ENCODE measurements around the gene DDHD1.

The DDHD1 gene

GRCh38 chr14:53032161-53032803 is 120.8 kb downstream of the DDHD1 start:
- no peak for DNase-seq

GRCh38 chr14:53027562-53027961 is 125.6 kb downstream of the DDHD1 start:
- no peak for DNase-seq

DNA sequence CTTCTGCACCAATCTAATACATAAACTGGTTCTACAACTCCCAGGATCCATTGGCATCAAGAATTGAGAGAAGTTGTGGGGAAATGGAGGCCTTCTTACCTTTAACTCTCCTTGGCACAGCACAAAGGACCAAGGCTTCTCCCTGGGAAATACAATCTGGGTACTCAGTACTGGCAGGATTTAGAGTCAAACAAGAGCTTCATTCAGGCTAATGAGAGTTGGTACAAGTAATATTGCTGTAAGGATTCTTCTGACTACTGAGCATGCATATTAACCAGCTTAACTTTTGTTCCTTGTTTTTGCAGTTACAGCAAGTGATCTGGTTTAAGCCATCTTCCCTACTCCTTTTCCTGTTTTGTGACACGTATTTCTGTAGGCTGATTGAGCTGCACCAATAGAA is 126.1 kb downstream of the DDHD1 start:
- no peak for DNase-seq

GRCh38 chr14:53023325-53023724 is 129.8 kb downstream of the DDHD1 start:
- DNase-seq = no peak

- no peak for DNase-seq
Measured at GRCh38 chr14:53022593-53022992, 130.5 kb downstream of the DDHD1 start.

GRCh38 chr14:53020193-53020932 is 132.8 kb downstream of the DDHD1 start:
- no peak for DNase-seq

DNA sequence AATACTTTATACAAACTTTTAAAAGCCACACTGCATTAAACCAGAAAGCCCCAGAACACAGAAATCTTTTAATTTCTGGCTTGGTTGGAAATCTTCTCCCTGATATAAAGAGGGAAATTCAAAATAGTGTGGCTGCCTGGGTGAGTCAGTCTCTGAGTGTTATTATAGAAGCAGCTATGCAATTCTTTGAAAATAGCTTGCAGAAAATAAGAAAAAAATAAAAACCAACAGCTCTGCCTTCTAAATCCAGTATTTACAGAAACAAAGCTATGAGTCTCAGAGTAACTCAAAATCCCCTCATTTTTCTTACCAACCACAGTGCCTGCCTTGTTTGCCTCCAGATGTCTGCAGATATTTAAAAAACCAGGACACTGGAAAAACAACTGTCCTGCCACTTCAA is 133.7 kb downstream of the DDHD1 start:
- no peak for DNase-seq

- DNase-seq = no peak
Measured at GRCh38 chr14:53017837-53018236, 135.3 kb downstream of the DDHD1 start.

DNA sequence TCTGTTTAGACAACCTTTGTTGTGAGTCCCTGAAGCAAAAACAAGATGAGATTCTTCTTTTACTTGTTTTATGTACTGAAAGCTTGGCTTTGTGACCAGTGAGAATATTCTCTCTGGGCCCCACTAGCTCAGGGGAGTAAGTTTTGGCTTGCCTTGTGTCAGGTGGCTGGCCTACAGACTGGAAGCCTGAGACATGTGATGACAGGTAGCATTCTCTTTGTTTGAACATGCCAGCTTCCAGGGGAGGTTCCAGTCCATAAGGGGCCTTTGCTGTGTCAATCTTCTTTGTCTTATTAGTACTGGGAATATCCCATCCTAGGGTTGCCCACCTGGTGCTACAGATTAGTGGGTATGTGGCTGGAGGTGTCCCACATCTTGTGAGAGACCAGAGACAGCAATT is 136.2 kb downstream of the DDHD1 start:
- DNase-seq = no peak

DNA sequence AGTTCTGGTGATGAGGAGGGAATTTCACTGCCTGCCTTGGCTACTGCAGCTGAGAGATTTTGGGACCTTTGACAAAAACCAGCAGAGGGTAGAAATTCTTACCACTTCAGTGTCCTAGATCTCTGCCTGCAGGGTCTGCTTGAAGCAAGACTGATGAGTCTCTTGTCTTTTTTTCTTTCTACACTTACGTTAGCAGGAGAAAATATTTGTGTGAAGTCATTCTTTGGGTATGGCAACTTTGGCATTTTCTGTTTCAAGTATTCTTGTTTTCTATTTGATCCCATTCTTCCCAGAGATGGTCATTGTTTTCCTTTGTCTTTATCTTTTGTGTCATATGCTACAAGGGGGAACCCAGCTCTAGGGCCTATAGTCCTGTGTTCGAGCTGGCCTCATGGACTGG is 136.6 kb downstream of the DDHD1 start:
- no peak for DNase-seq

DNA sequence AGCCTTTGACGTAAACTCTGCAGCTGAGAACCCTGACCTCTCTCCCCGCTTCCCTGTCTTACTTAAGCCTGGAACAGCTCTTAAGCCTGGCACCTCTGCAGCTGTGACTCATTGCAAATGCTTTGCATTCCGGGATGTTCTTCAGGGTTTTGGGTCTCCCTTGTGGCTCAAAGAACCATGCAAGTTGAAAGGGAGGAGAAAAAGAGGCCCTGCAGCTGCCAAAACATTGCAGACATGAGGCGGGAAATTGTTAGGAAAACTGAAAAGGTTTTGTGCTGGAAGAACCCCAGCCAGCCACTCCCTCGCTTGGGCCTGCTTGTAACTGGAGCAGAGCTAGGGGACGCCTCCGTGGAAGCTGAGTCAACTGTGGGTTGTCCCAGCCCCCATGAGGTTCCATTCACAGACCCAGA is 142.1 kb downstream of the DDHD1 start:
- DNase-seq = no peak

- no peak for DNase-seq
Measured at GRCh38 chr14:53010193-53011040, 142.7 kb downstream of the DDHD1 start.

- DNase-seq = no peak
Measured at GRCh38 chr14:53006931-53007562, 146.1 kb downstream of the DDHD1 start.

DNA sequence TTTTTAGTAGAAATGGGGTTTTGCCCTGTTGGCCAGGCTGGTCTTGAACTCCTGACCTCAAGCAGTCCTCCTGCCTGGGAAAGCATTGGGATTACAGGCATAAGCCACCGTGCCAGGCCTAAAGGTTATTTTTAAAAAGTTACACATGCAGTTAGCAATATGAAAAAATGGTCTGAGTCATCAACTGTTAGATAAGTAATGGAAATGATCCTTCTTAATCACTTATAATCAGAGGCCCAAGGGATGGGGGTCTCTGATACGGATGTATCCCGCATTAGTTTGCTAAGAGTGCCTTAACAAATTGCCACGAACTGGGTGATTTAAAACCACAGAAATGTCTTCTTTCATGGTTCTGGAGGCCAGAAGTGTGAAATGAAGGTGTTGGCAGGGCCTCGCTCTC is 148.1 kb downstream of the DDHD1 start:
- no peak for DNase-seq

DNA sequence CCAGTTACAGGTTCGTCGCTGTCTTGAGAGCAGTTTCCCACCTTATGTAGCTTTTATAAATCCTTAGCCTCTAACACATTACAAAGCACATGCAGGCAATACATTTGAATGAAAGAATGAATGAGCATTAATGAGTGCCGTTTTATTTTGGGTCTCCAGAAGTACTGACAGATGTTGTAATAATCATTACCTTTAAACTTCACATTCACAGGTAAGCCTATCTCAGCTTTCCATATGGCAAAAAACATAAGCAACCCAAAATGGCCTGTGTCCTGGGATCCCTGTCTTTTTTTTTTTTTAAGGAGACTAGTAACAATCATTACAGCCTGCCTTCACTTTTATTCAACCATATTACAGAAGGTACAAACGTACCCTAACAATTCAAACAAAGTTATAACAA is 149.3 kb downstream of the DDHD1 start:
- no peak for DNase-seq

DNA sequence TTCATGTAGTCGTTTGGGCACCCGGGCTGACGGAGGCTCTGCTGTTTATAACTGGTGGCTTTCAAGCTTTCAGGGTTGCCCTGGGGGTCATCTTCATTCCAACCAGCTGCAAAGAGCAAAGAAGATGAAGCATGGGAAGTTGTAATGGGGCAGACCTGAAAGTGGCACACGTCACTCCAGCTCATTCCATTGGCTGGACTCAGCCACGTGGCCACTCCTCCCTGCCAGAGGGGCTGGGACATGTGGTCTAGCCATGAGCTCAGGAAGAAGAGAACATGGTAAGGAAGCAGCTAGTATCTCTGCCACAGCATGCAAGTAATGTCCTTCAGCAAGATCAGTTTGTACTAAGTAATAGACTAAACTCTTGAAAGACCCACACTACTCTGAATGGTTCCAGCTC is 150.5 kb downstream of the DDHD1 start:
- DNase-seq = no peak

GRCh38 chr14:53001787-53002378 is 151.2 kb downstream of the DDHD1 start:
- DNase-seq = no peak

DNA sequence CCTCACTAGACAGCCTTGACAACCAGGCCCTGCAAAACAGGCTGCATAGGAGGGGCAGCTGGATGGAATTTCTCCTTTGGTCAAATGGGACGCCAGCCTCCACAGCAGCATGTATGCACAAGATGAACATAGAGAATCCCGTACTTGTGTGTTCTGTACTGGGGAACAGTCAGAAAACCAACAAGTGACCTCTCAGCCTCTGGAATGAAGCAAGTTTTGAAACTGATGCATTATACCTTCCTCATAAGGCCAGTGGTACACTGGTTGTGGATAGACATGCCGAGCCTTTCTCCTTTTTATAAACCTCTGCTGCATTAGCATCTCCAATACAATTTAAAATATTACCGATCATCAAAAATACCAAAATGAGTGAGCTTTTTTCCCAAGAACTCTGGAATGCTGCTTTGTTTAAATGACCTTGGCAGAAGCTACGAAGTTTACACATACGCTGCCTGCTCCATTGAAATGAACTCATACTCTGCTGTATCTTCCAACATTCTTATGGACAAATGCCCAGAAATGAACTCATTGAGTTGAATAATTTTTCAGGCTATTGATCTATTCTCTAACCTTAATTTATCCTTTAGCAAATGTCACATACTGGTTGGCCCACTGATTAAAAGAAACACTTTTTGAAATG is 154.6 kb downstream of the DDHD1 start:
- no peak for DNase-seq

DNA sequence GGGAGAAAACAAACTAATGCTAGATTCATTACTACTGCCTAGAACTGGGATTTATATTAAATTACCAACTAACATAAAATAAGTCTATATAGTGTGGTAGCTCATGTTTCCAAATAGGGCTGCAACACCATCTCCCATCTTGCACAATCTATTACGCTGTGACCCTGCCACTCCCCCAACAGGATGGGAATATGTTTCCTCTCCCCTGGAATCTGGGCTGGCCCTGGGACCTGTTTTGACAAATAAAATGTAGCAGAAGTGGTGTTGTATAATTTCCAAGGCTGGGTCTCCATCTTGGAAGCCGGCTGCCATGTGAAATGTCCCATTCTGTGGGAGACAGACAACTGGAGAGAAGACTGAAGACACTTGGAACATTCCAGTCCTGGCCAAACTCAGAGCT is 156.6 kb downstream of the DDHD1 start:
- no peak for DNase-seq

DNA sequence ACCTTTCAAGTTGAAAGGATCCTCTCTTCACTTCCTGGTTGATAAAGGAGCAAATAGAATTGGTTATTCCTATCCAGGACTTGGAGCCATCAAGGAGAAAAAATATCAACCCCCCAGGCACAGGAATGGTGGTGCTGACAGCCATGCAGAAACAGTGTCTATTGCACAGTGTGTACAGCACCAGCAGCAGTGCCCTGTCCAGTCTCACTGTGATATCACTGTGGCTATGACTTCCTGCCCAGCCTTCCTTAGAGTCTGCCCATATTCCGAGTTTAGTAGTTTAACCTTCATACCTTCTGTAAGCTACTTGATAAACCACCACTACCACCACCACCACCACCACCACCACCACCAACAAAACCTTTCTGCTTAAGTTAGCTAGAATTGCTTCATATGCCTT is 157.1 kb downstream of the DDHD1 start:
- no peak for DNase-seq

DNA sequence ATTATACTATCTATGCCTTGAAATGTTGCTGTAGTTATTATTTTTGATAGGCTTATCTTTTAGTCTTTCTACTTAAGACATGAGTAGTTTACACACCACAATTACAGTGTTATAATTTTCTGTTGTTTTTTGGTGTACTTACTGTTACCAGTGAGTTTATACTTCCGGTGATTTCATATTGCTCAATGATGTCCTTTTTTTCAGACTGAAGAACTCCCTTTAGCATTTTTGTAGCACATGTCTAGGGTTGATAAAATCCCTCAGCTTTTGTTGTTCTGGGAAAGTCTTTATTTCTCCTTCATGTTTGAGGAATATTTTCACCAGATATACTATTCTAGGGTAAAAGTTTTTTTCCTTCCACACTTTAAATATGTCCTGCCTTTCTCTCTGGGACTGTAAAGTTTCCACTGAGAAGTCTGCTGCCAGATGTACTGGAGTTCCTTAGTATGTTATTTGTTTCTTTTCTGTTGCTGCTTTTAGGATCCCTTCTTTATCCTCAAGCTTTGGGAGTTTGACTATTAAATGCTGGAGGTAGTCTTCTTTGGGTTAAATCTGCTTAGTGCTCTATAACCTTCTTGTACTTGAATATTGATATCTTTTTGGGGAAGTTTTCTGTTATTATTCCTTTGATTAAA is 160.8 kb downstream of the DDHD1 start:
- no peak for DNase-seq

DNA sequence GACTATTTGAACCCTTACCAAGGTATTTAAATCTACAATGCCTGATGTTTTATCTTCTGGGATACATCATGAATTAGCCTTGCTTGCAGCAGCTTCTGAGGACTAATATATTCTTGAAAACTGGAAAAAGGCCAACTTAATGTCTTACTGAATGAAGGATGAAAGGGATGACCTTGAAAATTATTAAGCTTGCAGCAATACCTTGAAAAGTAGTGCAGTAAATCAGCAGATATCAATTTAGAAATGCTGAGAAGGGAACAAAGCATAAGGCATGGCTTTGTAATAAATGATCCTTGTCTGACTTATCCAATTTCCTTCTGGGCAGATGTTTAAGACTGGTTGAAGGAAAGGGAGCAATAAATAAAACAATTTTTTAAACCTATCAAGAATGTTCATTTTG is 165.0 kb downstream of the DDHD1 start:
- no peak for DNase-seq

All from NCI-H2081 (cell line).